ENCODE results near the gene ANO4. TPM values are rescaled to one million over a fixed set of nuclear protein-coding genes. Genes with fewer than 3 reads are reported as not detected.

Gene ANO4
- total and polyA plus RNA-seq, 2 of the 8 experiments (the other 6 are each of a cell fraction or from before 2014, with no cell fraction given), result 1.1 to 3.4 TPM

- no peak overlapping the region for H3K23ac ChIP-seq (ENCODE audit: insufficient read length)
- H4K20me1 ChIP-seq (replicated peaks in 1 of 2; ENCODE audit: control insufficient read depth in 1 of 2, insufficient read depth in 2 of 2, low read length in 2 of 2), result no peaks in the 10 kb centered on the region
- 92% methylated on average over 1 of the region's 1 CpG; no CpG with 5 or more reads in 1 of the 2 experiments for WGBS, 2 experiments (ENCODE audit: extremely low coverage in 1 of 2, insufficient coverage in 1 of 2, insufficient read length in 1 of 2, insufficient replicate concordance in 2 of 2, low coverage in 1 of 2, low lambda C conversion rate in 2 of 2, missing lambda C conversion rate in 1 of 2)
- no peak overlapping the region for H3K4ac ChIP-seq (replicated peaks; ENCODE audit: insufficient read length, low read depth, low read length)
- DNase-seq (ENCODE audit: low read depth in 1 of 2, low spot score in 2 of 2) (no peak), FAIRE-seq (no peak)
- no peak for TF ChIP-seq SP1 (IDR thresholded peaks at IDR 0.05; ENCODE audit: low read depth, low read length)
- TF ChIP-seq FOSL1 (IDR thresholded peaks at IDR 0.05; ENCODE audit: insufficient read depth, low read depth, low read length), result no peak
- CTCF ChIA-PET (ENCODE audit: partially characterized antibody), result interaction anchor here (0.5 kb wide), 1 partner anchor 139 kb away, joined by 4 read pairs; no protein-coding TSS in a partner anchor
- no peak overlapping the region for H3K18ac ChIP-seq (ENCODE audit: extremely low read depth, low read length)
- no peaks in the 10 kb centered on the region for H3K27me3 ChIP-seq (replicated peaks in 1 of 4; ENCODE audit: control insufficient read depth in 3 of 4, extremely low read depth in 1 of 4, insufficient read depth in 3 of 4, low read length in 3 of 4)
- no peak overlapping the region for H2BK5ac ChIP-seq (ENCODE audit: low read depth, low read length)
- H4K8ac ChIP-seq (ENCODE audit: extremely low read depth, insufficient read depth, low read length), result no peak overlapping the region
- no peak overlapping the region for H3K56ac ChIP-seq (replicated peaks; ENCODE audit: insufficient read length, low read depth, low read length)
- no peak overlapping the region for H4K91ac ChIP-seq (replicated peaks; ENCODE audit: insufficient read length, low read length)
- no peak overlapping the region for H3K4me3 ChIP-seq (ENCODE audit: extremely low read depth in 1 of 4, insufficient read depth in 2 of 4, low read depth in 3 of 4, low read length in 4 of 4)
- H3K4me1 ChIP-seq (replicated peaks in 1 of 4; ENCODE audit: control insufficient read depth in 3 of 4, insufficient read depth in 4 of 4, low read length in 3 of 4), result peaks cover 0 to 13% (median 6%) of the 10 kb centered on the region in 4 experiments; a peak in 2 of 7 replicates
- no peak overlapping the region for H3K9ac ChIP-seq (replicated peaks in 1 of 4; ENCODE audit: extremely low read depth in 1 of 4, low read depth in 3 of 4, low read length in 3 of 4)
- H3K23me2 ChIP-seq (ENCODE audit: low read depth, low read length), result no peaks in the 10 kb centered on the region
- H4K5ac ChIP-seq (ENCODE audit: insufficient read length, low read depth, low read length), result no peak overlapping the region
- H2BK12ac ChIP-seq (ENCODE audit: low read depth, low read length), result no peak overlapping the region
- H2AK5ac ChIP-seq (ENCODE audit: low read depth, low read length), result no peak overlapping the region
- H2BK20ac ChIP-seq (ENCODE audit: low read length), result no peak overlapping the region
- H2AFZ ChIP-seq (ENCODE audit: low read length), result no peak overlapping the region
- no peaks in the 10 kb centered on the region; a peak in 1 of 8 replicates for H3K36me3 ChIP-seq (ENCODE audit: control insufficient read depth in 2 of 4, insufficient read depth in 4 of 4, low read length in 3 of 4)
- H3K79me2 ChIP-seq (ENCODE audit: control insufficient read depth in 1 of 2, insufficient read depth in 2 of 2, low read length in 2 of 2), result no peaks in the 10 kb centered on the region
- no peak overlapping the region for H3K4me2 ChIP-seq (ENCODE audit: insufficient read depth in 1 of 2, low read depth in 2 of 2, low read length in 2 of 2)
- no peak overlapping the region for H3K27ac ChIP-seq (ENCODE audit: low read depth, low read length)
- no peak overlapping the region for H2BK120ac ChIP-seq (replicated peaks; ENCODE audit: low read depth, low read length)
- no peak overlapping the region for H3K14ac ChIP-seq (ENCODE audit: insufficient read length)
- POLR2A ChIA-PET (ENCODE audit: partially characterized antibody), result no interaction called here
- no peaks in the 10 kb centered on the region for H3K79me1 ChIP-seq (ENCODE audit: low read depth, low read length)
- H3K9me3 ChIP-seq (ENCODE audit: insufficient read depth in 2 of 2, low read depth in 1 of 2, low read length in 1 of 2), result no peaks in the 10 kb centered on the region; a peak in 1 of 4 replicates
- no peak overlapping the region for H2BK15ac ChIP-seq (ENCODE audit: low read length)
Measured at GRCh38 chr12:100967189-100967588, 172.6 kb downstream of the ANO4 start.
